ENCODE data around the gene CDC42BPG.

CDC42BPG gene

GRCh38 chr11:64790205-64791095 is 54.0 kb downstream of the CDC42BPG start:
- DNase-seq (ENCODE audit: low read depth): no peak

- no peak for DNase-seq (ENCODE audit: low read depth)
Observed at GRCh38 chr11:64789331-64790204, 54.9 kb downstream of the CDC42BPG start.

- DNase-seq (ENCODE audit: low read depth): no peak
Observed at GRCh38 chr11:64788321-64789215, 55.9 kb downstream of the CDC42BPG start.

- no peak for DNase-seq (ENCODE audit: low read depth)
Observed at GRCh38 chr11:64787526-64788320, 56.7 kb downstream of the CDC42BPG start.

GRCh38 chr11:64786308-64786707 is 58.1 kb downstream of the CDC42BPG start:
- no peak for DNase-seq (ENCODE audit: low read depth)

GRCh38 chr11:64784813-64785581 is 59.5 kb downstream of the CDC42BPG start:
- DNase-seq (ENCODE audit: low read depth): no peak

GRCh38 chr11:64778473-64779298 is 65.8 kb downstream of the CDC42BPG start, which contains the start of gene SF1:
SF1 (minus strand) TSS chr11:64778542; CDS start chr11:64778392, 150 bp downstream.
- peak; percentile 94 for DNase-seq (ENCODE audit: low read depth)

- no peak for DNase-seq (ENCODE audit: low read depth)
Observed at GRCh38 chr11:64778223-64778472, 66.3 kb downstream of the CDC42BPG start.

GRCh38 chr11:64777449-64778222 is 66.8 kb downstream of the CDC42BPG start:
- DNase-seq (ENCODE audit: low read depth): peak; percentile 54

- DNase-seq (ENCODE audit: low read depth): no peak
Observed at GRCh38 chr11:64776875-64777274, 67.6 kb downstream of the CDC42BPG start.

- DNase-seq (ENCODE audit: low read depth): no peak
Observed at GRCh38 chr11:64776425-64776824, 68.0 kb downstream of the CDC42BPG start.

GRCh38 chr11:64774144-64774543 is 70.3 kb downstream of the CDC42BPG start:
- DNase-seq (ENCODE audit: low read depth): no peak

Data from stimulated activated CD8-positive, alpha-beta memory T cell treated with anti-CD3 and anti-CD28 coated beads, Interleukin-7, amount 100 ng/mL, for 24 hours (primary cell).